Smooth muscle cell (in vitro differentiated cells): ENCODE results near the gene PDXDC1. TPM values are rescaled to one million over a fixed set of nuclear protein-coding genes. Genes with fewer than 3 reads are reported as not detected.
"Not testable (repeated sequence)": the region's sequence is repeated elsewhere in the genome, so short reads cannot be mapped to it uniquely, and the experiment has no call there.

ENCODE experiments used
- DNase-seq: peaks from one replicate; lab custom pipeline; 2025; ENCODE audit not compliant: unreplicated experiment; lab: John Stamatoyannopoulos, UW
- H2AFZ ChIP-seq: fragments of 200-600 bp; sonication (generic); 2 replicates; pipeline ENCODE4 v1.6.0; 2016; ENCODE audit warnings: antibody characterized with exemption, low read depth, mild to moderate bottlenecking
- H3F3A ChIP-seq: fragments of 200-600 bp; sonication (generic); 2 replicates; pipeline ENCODE4 v1.6.0; 2017; ENCODE audit warnings: antibody characterized with exemption, low read depth
- H3K27ac ChIP-seq: fragments of 200-600 bp; sonication (generic); 2 replicates; pipeline ENCODE4 v1.5.1; 2016; ENCODE audit warnings: low read depth, mild to moderate bottlenecking
- H3K27me3 ChIP-seq: fragments of 200-600 bp; sonication (generic); 2 replicates; pipeline ENCODE4 v1.6.1; 2016; ENCODE audit warnings: low read depth, mild to moderate bottlenecking
- H3K36me3 ChIP-seq: fragments of 200-600 bp; sonication (generic); 2 replicates; pipeline ENCODE4 v1.5.1; 2016; ENCODE audit warnings: low read depth
- H3K4me1 ChIP-seq: fragments of 200-600 bp; sonication (generic); 2 replicates; pipeline ENCODE4 v1.5.1; 2016; ENCODE audit warnings: low read depth
- H3K4me2 ChIP-seq: fragments of 200-600 bp; sonication (generic); 2 replicates; pipeline ENCODE4 v1.6.0; 2016; ENCODE audit warnings: mild to moderate bottlenecking
- H3K4me3 ChIP-seq: fragments of 200-600 bp; sonication (generic); 2 replicates; pipeline ENCODE4 v1.5.1; 2016; ENCODE audit warnings: mild to moderate bottlenecking
- H3K79me2 ChIP-seq: fragments of 200-600 bp; sonication (generic); 2 replicates; pipeline ENCODE4 v1.6.0; 2016; ENCODE audit warnings: low read depth, mild to moderate bottlenecking
- H3K9ac ChIP-seq: fragments of 200-600 bp; sonication (generic); 2 replicates; pipeline ENCODE4 v1.6.0; 2016; ENCODE audit warnings: low read depth
- H3K9me3 ChIP-seq: fragments of 200-600 bp; sonication (generic); replicated peaks from 2 replicates; pipeline ENCODE4 v1.5.1; 2016; ENCODE audit warnings: low read depth
- H4K20me1 ChIP-seq: fragments of 200-600 bp; sonication (generic); 2 replicates; pipeline ENCODE4 v1.6.0; 2016; ENCODE audit warnings: low read depth
- WGBS: methylation state at CpG from one replicate; pipeline ENCODE4 v1.1.7; 2016; ENCODE audit warnings: low lambda C conversion rate; 5-methylcytosine and 5-hydroxymethylcytosine counted together
- polyA plus RNA-seq: library from polyadenylated mRNA; unstranded; fragments of >200 nt; fragmentation: Nextera tagmentation; extraction: Ambion mirVana; gene quantifications from 2 replicates; pipeline ENCODE4 v1.2.1, GENCODE V29; 2016
- total RNA-seq: library from RNA; depleted of rRNA; stranded (reverse); fragments of >200 nt; gene quantifications from 2 replicates; pipeline ENCODE4 v1.2.3, GENCODE V29; 2014

Gene PDXDC1
- total and polyA plus RNA-seq, 2 experiments from 2014 or later: 102 to 113 TPM

GRCh38 chr16:15160571-15160970 is 185.7 kb downstream of the PDXDC1 start:
- H3K27me3 ChIP-seq, H2AFZ ChIP-seq, H3K36me3 ChIP-seq, H3K4me1 ChIP-seq, H3K9me3 ChIP-seq, H3K4me2 ChIP-seq, H3K79me2 ChIP-seq, DNase-seq, H3K9ac ChIP-seq, H3K4me3 ChIP-seq, H4K20me1 ChIP-seq, H3F3A ChIP-seq, H3K27ac ChIP-seq: not testable (repeated sequence)
- 96% methylated on average over 10 of the region's 10 CpGs for WGBS

- H3K9me3 ChIP-seq, DNase-seq, H3K36me3 ChIP-seq, H2AFZ ChIP-seq, H3K4me2 ChIP-seq, H3K4me1 ChIP-seq, H3K79me2 ChIP-seq, H3F3A ChIP-seq, H3K9ac ChIP-seq, H3K4me3 ChIP-seq, H4K20me1 ChIP-seq, H3K27ac ChIP-seq, H3K27me3 ChIP-seq: not testable (repeated sequence)
- 65% methylated on average over 1 of the region's 1 CpG for whole genome bisulfite sequencing
These were observed 188.2 kb downstream of the PDXDC1 start for GRCh38 chr16:15163055-15163454.

GRCh38 chr16:15166177-15166576 is 191.4 kb downstream of the PDXDC1 start:
- H3K27ac ChIP-seq, DNase-seq, H3F3A ChIP-seq: not testable (repeated sequence)

DNA sequence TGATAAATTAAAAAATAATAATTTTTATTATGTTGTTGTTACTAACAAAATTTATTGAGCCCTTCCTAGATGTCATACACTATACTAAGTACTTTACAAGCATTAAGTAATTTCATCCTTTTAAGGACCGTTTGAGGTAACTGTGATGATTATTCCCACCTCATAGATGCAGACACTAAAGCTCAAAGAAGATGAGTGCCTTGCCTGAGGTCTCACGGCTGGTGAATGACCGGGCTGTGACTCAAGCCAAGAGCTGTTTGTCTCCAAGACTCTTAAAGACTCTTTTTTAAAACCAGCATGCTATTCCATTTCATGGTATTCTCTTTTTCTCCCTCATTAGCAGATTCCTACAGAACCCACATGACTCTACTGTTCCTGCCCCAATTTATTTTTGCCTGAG is 193.5 kb downstream of the PDXDC1 start:
- H3K36me3 ChIP-seq, H4K20me1 ChIP-seq, H3K27ac ChIP-seq, DNase-seq, H3K27me3 ChIP-seq, H3K79me2 ChIP-seq, H3K9me3 ChIP-seq, H3K4me1 ChIP-seq, H2AFZ ChIP-seq, H3K4me2 ChIP-seq, H3K9ac ChIP-seq, H3F3A ChIP-seq, H3K4me3 ChIP-seq: not testable (repeated sequence)
- 60% methylated on average over 3 of the region's 3 CpGs for WGBS

More at GRCh38 chr16:15166177-15166576, 191.4 kb downstream of the PDXDC1 start:
- H3K9me3 ChIP-seq, H3K4me1 ChIP-seq, H4K20me1 ChIP-seq, H2AFZ ChIP-seq, H3K4me3 ChIP-seq, H3K36me3 ChIP-seq, H3K9ac ChIP-seq, H3K27me3 ChIP-seq, H3K79me2 ChIP-seq, H3K4me2 ChIP-seq: not testable (repeated sequence)

GRCh38 chr16:15168953-15169652 is 194.3 kb downstream of the PDXDC1 start:
- H4K20me1 ChIP-seq, H3F3A ChIP-seq, H3K79me2 ChIP-seq, H3K36me3 ChIP-seq, H3K9ac ChIP-seq, H3K27me3 ChIP-seq, H3K4me3 ChIP-seq, H2AFZ ChIP-seq, DNase-seq, H3K9me3 ChIP-seq, H3K4me1 ChIP-seq, H3K4me2 ChIP-seq, H3K27ac ChIP-seq: not testable (repeated sequence)
- 77% methylated on average over 4 of the region's 5 CpGs for WGBS

DNA sequence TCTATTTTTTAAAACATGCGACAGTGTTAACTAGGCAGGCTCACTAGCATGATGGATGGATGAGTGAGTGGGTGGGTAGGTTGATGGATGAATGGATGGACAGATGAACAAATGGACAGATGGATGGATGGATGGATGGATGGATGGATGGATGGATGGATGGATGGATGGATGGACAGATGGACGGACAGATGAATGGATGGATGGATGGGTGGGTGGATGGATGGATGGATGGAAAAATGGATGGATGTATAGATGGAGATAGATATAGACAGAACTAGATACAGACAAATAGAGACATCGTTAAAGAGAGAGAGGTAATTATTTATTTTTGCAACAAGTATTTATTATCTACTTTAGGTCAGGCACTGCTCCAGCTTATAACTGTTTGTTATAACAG is 205.1 kb downstream of the PDXDC1 start:
- H3K36me3 ChIP-seq, H4K20me1 ChIP-seq, H3K79me2 ChIP-seq, H3K9ac ChIP-seq, H3K27ac ChIP-seq, H3K9me3 ChIP-seq, H2AFZ ChIP-seq, H3K27me3 ChIP-seq, DNase-seq, H3K4me1 ChIP-seq, H3K4me3 ChIP-seq, H3K4me2 ChIP-seq, H3F3A ChIP-seq: not testable (repeated sequence)
- WGBS: 92% methylated on average over 3 of the region's 3 CpGs

DNA sequence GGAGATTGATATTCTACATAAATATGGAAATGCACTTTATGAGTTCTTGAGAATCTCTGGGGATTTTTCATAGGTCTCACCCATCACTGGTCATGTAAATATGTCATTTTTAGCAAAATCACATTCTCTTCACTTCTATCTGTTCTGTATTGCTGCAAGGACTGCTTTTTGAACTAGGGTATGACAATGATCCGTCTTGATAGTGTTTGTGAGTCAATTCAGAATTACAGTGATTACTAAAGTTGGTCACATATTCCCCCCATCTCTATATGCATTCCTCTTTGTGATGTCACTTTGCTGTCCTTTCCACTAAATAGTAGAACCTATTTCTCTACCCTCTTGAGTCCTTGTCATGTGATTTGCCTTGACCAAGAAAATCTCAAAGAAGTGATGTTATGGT is 206.1 kb downstream of the PDXDC1 start:
- not testable (repeated sequence) for H3K27ac ChIP-seq, H3K9me3 ChIP-seq, H3K4me2 ChIP-seq, H3K4me1 ChIP-seq, H2AFZ ChIP-seq, H3K27me3 ChIP-seq, H3K9ac ChIP-seq, H3F3A ChIP-seq, H4K20me1 ChIP-seq, H3K79me2 ChIP-seq, H3K4me3 ChIP-seq, DNase-seq, H3K36me3 ChIP-seq
- WGBS: 70% methylated on average over 1 of the region's 1 CpG

DNA sequence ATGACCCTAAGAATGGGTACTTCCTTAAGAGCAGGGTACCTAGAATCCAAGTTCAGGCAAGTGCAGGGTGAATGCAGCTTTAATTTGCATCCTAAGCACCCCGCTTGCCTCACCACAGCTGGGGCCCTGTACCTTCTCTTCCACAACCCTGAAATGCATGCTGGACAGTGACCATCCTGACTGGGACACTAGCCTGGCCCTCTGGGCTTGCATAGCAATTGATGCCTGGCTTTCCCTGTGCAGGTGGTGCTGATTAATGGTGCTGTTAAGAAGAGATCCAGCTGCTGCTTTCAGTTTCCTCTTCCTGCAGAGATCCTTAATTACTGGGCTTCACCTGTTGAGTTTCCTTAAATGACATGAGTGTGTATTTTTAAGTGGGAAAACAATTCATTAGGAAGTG is 209.2 kb downstream of the PDXDC1 start:
- H2AFZ ChIP-seq, H3K27ac ChIP-seq, H3K79me2 ChIP-seq, H3K27me3 ChIP-seq, H4K20me1 ChIP-seq, H3K4me3 ChIP-seq, H3F3A ChIP-seq, H3K36me3 ChIP-seq, H3K4me1 ChIP-seq, H3K9ac ChIP-seq, DNase-seq, H3K9me3 ChIP-seq, H3K4me2 ChIP-seq: not testable (repeated sequence)
- WGBS: 83% methylated on average over 1 of the region's 1 CpG
